Inflammatory macrophage treated with lipopolysaccharide for 1 hour (primary cell): ENCODE results near the gene MYO1C.

Experiments
- DNase-seq, 2 donors: peaks; one replicate each; pipeline ENCODE4 v3.0.0-alpha.2; 2020 to 2022

The MYO1C gene

DNA sequence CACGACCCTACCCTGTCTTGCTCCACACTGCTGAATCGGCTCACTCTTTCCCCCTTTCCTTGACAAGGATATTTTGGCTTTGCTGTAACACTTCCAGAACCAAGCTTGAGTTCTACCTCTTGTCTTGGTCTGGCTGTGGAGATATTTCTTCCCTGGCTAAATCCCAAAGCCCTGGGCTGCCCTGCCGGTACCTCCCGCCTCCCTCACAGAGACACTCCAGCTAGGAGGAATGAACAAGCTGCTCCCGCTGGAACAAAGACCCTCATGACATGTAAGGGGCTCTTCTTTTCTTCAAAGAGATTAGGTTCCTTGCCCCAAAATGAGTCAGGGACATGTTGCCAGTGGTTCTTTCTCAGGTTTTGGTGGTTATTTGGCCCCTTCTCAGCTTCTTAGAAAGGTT, 13.1 kb upstream of the MYO1C start:
- DNase-seq: no peak

DNA sequence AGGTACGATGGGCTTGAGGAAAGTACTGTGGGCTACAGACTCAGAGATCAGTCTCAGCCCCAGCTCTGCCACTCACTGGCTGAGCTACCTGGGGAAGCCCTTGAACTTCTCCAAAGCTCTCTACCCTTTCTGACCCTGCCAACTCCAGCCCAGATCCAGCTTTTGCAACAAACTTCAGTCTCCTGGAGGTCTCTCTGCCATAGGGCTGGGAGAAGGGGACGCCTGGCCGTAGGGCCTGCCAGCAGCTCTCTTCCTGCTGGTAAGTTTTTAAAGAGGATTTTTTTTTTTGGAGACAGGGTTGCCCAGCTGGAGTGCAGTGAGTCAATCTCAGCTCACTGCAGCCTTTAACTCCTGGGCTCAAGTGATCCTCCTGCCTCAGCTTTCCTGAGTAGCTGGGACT, 12.4 kb upstream of the MYO1C start:
- no peak for DNase-seq

GRCh38 chr17:1503699-1504098, 11.2 kb upstream of the MYO1C start:
- no peak for DNase-seq

DNA sequence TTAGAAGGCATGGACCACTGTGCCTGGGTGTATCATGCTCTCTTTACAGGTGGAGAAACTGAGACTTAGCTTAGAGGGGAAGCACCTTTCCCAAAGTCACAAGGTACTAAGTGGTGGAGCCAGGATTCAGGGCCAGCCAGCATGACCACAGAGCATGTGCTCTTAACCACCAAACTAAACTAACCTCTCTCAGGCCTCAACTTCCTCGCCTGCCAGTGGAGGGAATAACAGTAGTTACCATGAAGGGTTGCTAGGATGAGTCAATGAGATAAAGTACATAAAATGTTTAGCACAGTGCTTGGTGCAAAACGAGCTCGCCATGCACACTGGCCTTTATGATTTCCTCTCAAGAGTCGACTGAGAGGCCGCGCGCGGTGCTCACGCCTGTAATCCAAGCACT, 6.4 kb upstream of the MYO1C start:
- peak; percentile 36 to 58 for DNase-seq

- DNase-seq: no peak
These were observed 5.7 kb upstream of the MYO1C start for GRCh38 chr17:1498233-1498632.

DNA sequence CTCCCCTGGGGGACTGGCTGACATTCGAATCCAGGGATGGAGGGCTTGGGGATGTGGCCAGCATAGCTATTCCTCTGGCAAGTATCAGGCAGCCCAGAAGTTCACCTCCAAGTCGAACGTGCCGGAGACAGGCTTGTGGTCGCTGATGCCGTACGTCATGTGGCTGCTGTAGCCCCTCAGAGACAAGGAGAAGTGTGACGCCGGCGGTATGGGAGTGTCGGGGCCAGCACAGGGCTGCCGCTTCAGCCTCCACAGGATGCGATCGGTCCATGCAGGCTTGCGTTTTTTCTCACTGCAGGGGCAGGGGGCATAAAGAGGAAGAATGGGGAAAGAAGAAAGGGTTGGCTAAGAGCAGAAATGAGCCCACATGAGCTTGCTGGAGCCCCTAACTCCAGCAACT, 5.3 kb upstream of the MYO1C start:
- DNase-seq: no peak

- no peak for DNase-seq
These were observed 4.4 kb upstream of the MYO1C start for GRCh38 chr17:1496869-1497268.

- no peak for DNase-seq
These were observed 2.9 kb upstream of the MYO1C start for GRCh38 chr17:1495265-1495989.

- DNase-seq: no peak
These were observed 2.3 kb upstream of the MYO1C start for GRCh38 chr17:1494736-1495253.

DNA sequence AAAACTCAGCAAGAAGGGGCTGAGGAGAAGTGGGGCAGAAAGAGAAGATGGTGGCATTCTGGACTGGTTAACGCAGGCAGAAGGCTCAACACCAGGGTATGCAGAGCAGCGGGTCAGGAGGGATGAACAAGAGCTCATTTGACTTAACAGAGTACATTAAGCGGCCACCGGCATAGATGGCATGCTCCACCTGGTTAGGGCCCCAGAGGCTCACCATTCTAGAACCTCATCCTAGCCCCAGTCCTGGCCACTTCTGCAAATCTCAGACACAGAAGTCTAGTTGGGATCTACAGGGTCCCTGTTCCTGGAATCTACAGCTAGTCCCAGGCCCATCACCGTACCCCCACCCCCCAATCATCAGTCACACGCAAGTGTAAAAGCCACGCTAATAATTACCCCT, 1.7 kb upstream of the MYO1C start:
- DNase-seq: no peak

- peak; percentile 51 to 70 for DNase-seq
These were observed 950 bp upstream of the MYO1C start for GRCh38 chr17:1493291-1493980.

- DNase-seq: peak; percentile 54 to 68
These were observed 840 bp downstream of the MYO1C start for GRCh38 chr17:1491443-1492248.

DNA sequence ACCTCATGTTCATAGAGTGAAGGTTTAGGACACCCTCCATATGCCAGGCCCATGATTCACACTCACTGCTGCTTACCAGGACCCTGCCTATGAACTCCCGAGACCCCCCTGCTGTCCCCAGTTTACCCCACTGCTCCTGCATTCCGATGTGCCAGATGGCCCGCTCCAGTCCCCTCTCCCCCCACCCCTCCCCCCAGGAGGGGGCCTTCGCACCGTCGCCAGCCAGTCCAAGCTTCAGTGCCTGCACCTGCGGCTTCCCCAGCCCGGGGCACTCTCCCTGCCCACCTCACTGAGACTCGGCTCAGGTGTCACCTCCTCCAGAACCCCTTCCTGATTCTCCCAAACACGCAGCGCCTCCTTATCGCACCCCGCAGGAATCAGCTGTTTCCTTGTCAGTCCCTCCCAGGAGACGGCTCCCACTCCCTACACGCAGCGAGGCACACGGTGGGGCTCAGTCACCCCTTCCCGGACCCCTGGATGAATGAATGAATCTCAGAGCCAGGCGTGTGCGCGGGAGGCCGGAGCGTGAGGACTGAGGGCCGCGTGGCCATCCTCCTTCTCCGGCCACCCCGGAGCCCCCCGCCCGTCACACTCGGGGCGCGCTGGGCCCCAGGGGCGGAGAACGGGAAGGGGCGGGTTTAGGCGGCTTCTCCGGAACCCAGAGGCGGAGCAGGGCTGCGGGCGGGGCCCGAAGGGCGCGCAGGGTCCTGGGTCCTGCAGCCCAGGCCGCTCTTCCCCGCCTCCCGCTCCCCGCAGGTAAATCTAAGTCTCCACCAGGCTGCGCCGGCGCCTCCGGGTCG, 1.6 kb downstream of the MYO1C start:
- peak in 1 of 2 donors; percentile 25 for DNase-seq

- DNase-seq: no peak
These were observed 3.6 kb downstream of the MYO1C start for GRCh38 chr17:1488826-1489270.

DNA sequence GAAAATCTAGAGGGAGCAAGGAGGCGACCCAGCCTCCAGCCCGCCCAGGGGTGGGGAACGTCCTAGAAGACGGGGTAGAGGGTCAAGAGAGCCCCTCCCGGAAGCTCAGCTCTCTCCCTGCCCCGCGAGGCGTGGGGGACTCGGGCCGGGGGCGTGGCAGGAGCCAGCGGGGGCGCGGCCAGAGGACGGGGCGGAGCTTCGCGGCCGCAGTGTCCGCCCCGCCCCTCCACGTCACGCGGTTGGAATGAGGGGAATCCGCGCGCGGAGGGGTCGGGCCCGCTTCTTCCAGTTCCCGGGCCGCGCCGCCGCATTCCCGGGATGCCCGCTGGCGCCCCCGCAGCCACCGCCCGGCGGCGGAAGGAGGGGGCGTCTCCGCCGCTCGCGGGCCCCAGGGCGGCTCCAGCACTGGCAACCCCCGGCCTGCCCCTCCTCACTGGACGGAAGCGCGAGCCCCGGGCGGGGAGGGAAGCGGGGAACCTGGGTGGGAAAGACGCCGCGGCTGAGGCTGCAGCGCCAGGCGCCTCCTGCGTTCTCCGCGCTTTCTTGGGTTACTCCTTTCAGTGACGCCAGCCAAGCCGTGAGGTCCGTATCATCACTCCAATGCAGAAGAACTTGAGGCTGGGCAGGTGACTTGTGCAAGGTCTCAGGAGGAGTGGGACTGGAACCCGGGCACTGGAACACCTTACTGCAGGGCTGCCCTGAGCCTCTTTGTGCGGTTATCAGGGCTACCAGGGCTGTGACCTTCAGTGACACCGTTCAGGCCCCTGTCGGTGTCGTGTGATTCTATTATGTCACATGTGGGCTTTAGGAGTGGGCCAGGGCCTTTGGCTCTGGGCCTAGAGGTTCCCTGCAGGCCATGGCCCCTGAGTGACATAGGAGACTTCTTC, 4.3 kb downstream of the MYO1C start:
- DNase-seq: peak; percentile 66 to 78

GRCh38 chr17:1486802-1487695, 5.4 kb downstream of the MYO1C start:
- DNase-seq: peak; percentile 48 to 61

DNA sequence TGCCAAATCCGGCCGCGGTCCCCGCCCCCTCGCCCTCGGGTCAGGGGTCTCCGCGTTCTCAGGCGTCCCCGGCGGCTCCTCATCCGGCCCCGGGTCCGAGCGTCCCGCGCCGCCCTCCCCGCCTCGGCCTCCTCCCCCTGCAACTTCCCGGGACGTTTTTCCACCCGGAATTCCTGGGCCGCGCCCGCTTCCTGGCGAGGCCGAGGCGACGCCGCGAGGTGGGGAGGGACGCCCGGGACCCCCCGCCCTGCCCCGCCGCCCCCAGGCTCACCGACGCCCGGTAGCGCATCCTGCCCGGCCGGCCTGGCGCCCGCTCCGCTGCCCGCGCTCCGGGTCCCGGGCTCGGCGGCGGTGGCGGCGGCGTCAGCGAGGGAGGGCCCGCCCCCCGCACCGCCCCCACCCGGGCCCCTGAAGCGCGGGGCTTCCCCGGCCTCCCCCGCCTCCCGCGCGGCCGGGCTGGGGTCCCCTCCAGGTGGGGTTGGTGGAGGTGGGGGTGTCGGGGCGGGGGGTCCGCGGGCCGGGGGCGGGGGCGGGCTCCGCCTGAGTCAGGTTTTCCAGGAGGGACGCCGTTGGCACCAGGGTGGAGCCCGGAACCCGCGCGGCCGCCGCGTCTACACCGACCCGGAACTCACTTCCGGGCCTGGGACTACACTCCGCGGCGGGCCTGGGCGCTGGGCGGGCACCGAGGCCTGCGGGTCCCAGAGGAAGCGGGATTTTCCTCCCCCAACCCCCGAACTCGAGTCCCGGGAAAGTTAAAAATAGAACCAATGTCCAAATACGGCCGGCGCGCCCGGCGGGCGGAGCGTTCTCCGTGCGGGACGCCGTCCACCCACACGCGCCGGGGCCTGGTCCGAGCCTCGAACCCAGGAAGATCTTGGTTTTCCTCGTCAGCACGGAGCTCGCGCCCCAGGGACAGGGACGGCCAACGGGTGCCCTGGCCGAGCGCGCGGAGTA, 6.8 kb downstream of the MYO1C start:
- DNase-seq: peak; percentile 26 to 50

- DNase-seq: peak; percentile 23 to 44
These were observed 7.6 kb downstream of the MYO1C start for GRCh38 chr17:1484676-1485422.
